Activated CD4-positive, alpha-beta T cell treated with anti-CD3 and anti-CD28 coated beads for 48 hours (primary cell): ENCODE data around the gene OPTN.
"Not testable (repeated sequence)": the region's sequence is repeated elsewhere in the genome, so short reads cannot be mapped to it uniquely, and the experiment has no call there.

Source experiments
- DNase-seq: peaks from one replicate; pipeline ENCODE4 v3.0.0-alpha.2; 2020

OPTN gene

GRCh38 chr10:13136651-13137050 is 36.7 kb downstream of the OPTN start:
- DNase-seq = no peak

GRCh38 chr10:13139150-13139549 is 39.2 kb downstream of the OPTN start:
- DNase-seq = no peak

GRCh38 chr10:13139676-13140075 is 39.7 kb downstream of the OPTN start:
- DNase-seq = no peak

GRCh38 chr10:13140627-13141190 is 40.7 kb downstream of the OPTN start:
- DNase-seq = no peak

- no peak for DNase-seq
Observed at GRCh38 chr10:13143766-13144165, 43.8 kb downstream of the OPTN start.

GRCh38 chr10:13144814-13145213 is 44.9 kb downstream of the OPTN start:
- DNase-seq = no peak

- no peak for DNase-seq
Observed at GRCh38 chr10:13146379-13146778, 46.4 kb downstream of the OPTN start.

GRCh38 chr10:13147161-13147560 is 47.2 kb downstream of the OPTN start:
- no peak for DNase-seq

GRCh38 chr10:13152296-13152695 is 52.3 kb downstream of the OPTN start:
- no peak for DNase-seq

- not testable (repeated sequence) for DNase-seq
Observed at GRCh38 chr10:13155860-13156259, 55.9 kb downstream of the OPTN start.

GRCh38 chr10:13158401-13158800 is 58.4 kb downstream of the OPTN start:
- peak; percentile 26 for DNase-seq

GRCh38 chr10:13160934-13161856 is 61.2 kb downstream of the OPTN start, which contains the start of gene MCM10:
Gene MCM10 (plus strand): TSS chr10:13161558. CDS start chr10:13164203, 2,645 bp downstream.
- DNase-seq = peak; percentile 99

- DNase-seq = peak; percentile 35
Observed at GRCh38 chr10:13161857-13162271, 61.9 kb downstream of the OPTN start.

- no peak for DNase-seq
Observed at GRCh38 chr10:13163859-13164258, 63.9 kb downstream of the OPTN start.

GRCh38 chr10:13165177-13165576 is 65.2 kb downstream of the OPTN start:
- DNase-seq = no peak

- no peak for DNase-seq
Observed at GRCh38 chr10:13167568-13167967, 67.6 kb downstream of the OPTN start.

GRCh38 chr10:13168781-13169180 is 68.8 kb downstream of the OPTN start:
- DNase-seq = no peak

GRCh38 chr10:13173616-13174015 is 73.7 kb downstream of the OPTN start:
- no peak for DNase-seq

GRCh38 chr10:13180788-13181187 is 80.8 kb downstream of the OPTN start:
- peak; percentile 21 for DNase-seq

- no peak for DNase-seq
Observed at GRCh38 chr10:13182424-13182823, 82.5 kb downstream of the OPTN start.

- no peak for DNase-seq
Observed at GRCh38 chr10:13183625-13184024, 83.7 kb downstream of the OPTN start.

GRCh38 chr10:13184276-13184675 is 84.3 kb downstream of the OPTN start:
- DNase-seq = no peak

- no peak for DNase-seq
Observed at GRCh38 chr10:13184730-13185514, 85.0 kb downstream of the OPTN start.
